HG02642 (cell line): ENCODE data around the gene WIPF3.

Experiments
- ATAC-seq: cut with Tn5 transposase; IDR thresholded peaks from one replicate; pipeline ENCODE4 v1.9.1; 2021; ENCODE audit warnings: mild to moderate bottlenecking; ENCODE audit not compliant: unreplicated experiment, poor library complexity

The WIPF3 gene

GRCh38 chr7:29808075-29808801 is 1.9 kb downstream of the WIPF3 start:
- no peak for ATAC-seq

- no peak for ATAC-seq
Observed at GRCh38 chr7:29809533-29810155, 3.3 kb downstream of the WIPF3 start.

GRCh38 chr7:29810297-29810696 is 4.0 kb downstream of the WIPF3 start:
- ATAC-seq = no peak

DNA sequence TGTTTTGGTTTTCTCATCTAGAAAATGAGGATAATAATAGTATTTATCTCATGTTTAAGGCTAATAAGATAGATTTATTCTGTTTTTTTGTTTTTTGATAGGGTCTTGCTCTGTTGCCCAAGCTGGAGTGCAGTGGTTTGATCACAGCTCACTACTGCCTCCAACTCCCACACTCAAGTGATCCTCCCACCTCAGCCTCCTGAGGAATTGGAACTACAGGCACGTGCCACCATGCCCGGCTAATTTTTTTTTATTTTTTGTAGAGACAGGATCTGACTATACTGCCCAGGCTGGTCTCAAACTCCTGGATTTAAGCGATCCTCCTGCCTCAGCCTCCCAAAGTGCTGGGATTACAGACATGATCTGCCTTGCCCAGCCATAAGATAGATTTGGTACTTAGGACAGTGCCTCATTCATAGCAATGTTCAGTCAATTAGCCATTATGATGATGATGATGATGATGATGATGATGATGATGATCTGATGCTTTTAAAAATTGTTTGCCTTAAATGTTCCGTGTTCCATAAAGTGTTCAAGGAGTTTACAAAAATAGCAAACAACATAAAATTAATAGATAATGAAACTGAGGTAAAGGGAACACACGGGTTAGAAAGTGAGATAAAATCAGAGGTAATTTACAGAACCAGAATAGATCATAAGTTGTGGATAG is 4.6 kb downstream of the WIPF3 start:
- ATAC-seq = no peak

DNA sequence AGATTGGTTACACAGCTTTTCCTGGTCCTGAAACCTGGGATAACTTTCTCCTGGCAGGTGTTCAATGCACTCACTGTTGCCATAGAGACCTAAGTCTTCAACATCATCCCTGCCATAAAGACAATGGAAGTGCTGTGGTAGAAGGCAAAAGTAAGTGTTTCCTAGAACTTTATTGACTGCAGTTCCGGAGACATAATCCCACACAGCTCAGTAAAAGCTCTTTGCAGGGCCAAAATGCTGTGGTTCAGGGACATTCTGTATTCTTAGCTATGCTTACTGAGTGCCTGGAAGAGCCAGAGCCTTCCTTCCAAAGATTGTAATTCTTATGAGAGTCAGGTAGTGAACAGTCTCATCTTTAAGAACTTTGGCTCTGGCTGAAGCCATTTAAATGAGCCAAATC is 5.3 kb downstream of the WIPF3 start:
- no peak for ATAC-seq

DNA sequence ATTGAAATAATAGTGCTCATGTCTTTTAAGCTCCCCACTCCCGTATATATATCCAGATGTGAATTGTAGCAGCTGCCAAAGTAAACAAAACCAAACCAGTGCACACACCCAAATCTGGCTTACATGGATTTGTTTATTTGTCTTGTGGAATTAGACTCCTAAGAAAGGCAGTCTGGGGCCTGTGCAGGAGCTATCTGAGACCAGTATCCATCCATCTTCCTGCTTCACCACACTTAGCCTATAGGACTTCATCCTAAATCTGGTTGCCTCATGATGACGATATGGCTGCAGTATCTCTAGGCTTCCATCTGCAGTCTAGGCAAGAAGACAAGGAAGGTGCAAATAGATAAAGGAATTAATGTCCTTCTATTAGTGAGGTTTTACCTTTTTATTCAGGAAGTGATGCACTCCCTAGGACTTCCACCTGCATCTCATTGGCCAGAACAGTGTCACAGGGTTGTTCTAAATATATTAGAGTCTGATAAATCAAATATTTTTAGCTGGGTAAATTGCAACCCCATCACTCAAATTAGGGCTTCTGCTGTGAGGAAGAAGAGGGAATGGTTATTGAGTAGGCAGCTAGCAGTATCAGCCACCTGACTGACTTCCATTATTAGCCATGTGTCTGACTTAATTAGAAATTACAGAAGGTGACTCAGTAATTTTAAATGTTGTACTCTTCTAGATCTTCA is 6.0 kb downstream of the WIPF3 start:
- ATAC-seq = no peak

DNA sequence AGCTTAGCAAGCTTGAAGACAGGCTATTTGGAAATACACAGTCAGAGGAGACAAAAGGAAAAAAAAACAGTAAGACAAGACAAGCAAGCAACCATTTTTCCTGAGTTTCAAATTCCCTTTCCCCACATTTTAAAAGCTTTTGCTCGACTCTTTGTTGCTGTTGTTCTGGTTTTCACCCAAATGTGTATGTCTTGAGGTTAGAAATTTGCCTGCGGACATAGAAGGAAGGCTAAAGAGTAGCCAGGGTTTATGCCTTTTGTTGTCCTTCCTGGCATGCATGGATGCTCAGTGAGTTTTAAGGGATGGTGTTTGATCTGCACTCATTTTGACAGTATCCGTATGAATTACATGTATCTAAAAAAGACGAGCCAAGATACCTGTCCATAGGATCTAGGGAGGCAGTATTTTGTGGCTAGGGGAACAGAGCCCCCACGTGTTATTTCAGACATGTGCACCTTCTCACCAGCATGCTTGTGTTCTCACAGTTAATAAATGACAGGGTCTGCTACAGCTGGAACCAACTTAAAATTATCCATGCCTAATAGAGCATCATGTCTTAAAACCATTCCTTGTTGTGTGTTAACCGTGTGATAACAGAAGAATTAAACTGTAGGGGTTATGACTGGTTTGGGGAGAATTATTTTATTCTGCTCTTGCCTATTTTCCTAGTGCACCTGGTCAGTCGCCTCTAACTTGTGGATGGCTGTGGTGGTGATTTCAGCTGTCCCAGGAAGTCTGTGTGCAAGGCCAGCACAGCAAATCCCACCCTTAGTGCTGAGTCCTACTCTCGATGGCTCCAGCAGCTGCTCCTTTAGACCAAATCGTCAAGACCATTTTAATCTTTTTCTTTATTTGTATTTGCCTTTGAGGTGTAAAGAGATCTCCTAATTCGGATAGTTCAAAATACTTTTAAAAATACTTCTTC is 9.1 kb downstream of the WIPF3 start:
- no peak for ATAC-seq

GRCh38 chr7:29818308-29818707 is 12.0 kb downstream of the WIPF3 start:
- ATAC-seq = no peak

DNA sequence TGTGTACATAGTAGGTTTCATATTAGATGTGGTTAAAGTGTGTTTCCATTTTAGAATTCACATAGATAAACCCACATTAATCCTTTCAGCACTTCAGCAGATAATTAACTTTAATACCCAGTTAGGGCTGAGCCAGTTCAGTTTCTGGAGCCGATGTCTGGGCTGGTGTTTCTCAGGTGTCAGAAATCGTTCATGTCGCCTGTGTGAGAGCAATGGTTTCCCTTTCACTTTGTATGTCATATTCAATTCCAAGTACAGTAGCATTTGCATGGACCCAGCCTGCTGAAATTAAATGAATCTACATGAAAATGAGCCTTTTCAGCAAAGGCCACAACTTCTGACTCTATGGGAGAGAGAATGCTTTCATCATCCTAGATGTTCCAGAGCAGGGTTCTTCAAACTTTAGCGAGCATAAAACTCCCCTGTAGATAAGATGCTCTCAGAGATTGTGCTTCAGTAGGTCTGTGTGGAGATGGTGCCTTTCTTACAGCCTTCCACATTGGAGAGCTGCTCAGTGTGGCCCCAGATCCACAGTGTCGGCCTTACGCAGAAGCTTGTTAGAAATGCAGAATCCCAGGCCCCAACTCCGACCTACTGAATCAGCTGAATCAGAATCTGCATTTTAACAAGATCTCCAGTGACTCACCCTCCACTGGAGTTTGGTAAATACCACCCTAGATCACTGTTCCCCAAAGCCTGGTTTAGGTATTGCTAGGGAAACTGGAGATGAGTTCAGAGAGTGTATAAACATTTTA is 19.6 kb downstream of the WIPF3 start:
- ATAC-seq = peak; percentile 86

- no peak for ATAC-seq
Observed at GRCh38 chr7:29826530-29826822, 20.2 kb downstream of the WIPF3 start.

DNA sequence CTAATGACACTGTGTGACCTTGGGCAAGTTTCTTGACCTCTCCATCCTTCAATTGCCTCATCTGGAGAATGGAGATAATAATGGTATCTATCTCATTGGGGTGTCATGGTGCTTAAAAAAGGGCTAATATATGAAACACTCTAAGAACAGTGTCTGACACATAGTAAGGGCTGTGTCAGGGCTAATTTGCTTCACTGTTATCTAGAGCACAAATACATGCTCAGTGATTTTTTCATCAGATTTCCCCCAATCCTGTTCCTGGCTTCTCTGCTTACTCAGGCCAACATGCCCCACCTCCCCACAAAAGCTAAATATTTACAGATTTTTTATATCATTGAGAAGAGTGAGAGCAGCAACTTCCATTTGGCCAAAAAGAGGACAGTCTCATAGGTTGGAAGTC is 20.6 kb downstream of the WIPF3 start:
- ATAC-seq = no peak

- ATAC-seq = no peak
Observed at GRCh38 chr7:29831705-29832104, 25.4 kb downstream of the WIPF3 start.

GRCh38 chr7:29833929-29834328 is 27.6 kb downstream of the WIPF3 start:
- no peak for ATAC-seq

GRCh38 chr7:29835718-29836117 is 29.4 kb downstream of the WIPF3 start:
- ATAC-seq = no peak

DNA sequence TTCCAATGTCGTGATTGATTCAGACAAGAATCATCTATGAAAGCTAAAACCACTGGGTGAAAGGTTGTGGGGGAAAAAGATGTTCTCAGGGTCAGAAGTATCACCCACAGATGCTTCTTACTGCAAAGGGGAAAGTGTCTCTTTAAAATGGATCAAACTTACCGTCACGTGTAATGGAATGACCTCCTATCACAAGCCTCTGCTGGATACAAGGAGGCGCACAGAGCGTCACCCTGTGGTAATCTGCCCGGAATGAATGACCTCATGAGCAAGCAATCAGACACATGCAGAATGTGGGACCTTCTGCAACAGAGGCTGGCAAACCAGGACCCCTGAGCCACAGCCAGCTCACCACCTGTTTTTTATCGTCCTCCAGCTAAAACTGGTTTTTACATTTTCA is 33.0 kb downstream of the WIPF3 start:
- no peak for ATAC-seq

- no peak for ATAC-seq
Observed at GRCh38 chr7:29839921-29840320, 33.6 kb downstream of the WIPF3 start.

DNA sequence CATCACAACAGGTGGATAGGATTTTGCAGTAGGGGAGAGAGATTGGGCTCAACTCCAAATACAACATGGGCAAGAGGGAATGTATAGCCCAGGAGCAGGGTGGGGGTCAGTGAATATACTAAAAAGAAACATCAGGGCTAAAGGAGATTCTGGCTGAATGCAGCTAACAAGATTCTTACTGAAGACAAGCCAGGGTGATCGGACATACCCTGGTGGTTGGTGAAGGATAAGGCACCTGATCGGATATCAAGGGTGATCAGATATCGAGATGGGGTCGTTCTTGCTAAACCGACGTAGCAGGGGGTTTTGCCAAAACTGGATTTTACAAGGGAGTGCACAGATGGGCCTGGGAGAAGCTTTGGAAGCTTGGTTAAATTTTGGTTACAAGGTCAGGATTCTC is 34.4 kb downstream of the WIPF3 start:
- ATAC-seq = no peak

GRCh38 chr7:29841926-29842701 is 35.8 kb downstream of the WIPF3 start:
- no peak for ATAC-seq

DNA sequence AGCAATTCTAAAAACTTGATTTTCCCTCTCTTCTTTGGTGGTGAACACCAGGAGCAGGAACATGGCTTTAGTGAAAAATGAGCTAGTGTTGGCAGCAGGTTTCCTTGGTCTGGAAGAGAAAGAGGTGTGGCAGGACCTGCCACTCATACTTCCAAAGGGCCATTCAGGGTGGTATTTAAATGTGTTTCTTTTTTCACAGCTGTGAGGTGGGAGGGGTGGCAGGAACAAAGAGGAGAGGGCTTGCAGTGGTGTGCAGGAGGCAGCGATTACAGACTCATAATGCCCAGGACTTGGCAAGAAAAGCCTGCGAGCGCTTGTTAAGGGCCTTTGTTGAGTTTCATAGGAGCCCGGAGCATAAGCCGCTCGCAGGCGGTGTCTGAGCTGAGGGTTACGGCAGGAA is 36.8 kb downstream of the WIPF3 start:
- no peak for ATAC-seq
